GM19035 (cell line): ENCODE results near the gene HTR3A.
"Not testable (repeated sequence)": the region's sequence is repeated elsewhere in the genome, so short reads cannot be mapped to it uniquely, and the experiment has no call there.

Experiments
- ATAC-seq: cut with Tn5 transposase; IDR thresholded peaks from one replicate; pipeline ENCODE4 v1.9.1; 2021; ENCODE audit not compliant: unreplicated experiment

Gene HTR3A

GRCh38 chr11:113974741-113975470 lies at the start of gene HTR3A:
Gene HTR3A, plus strand, starts transcription at chr11:113975108. Its CDS starts 218 bp downstream, at chr11:113975326.
- no peak for ATAC-seq

GRCh38 chr11:113926273-113927197 lies 48.4 kb upstream of the HTR3A start:
- no peak for ATAC-seq

- ATAC-seq = no peak
Observed at GRCh38 chr11:113928311-113928710, 46.6 kb upstream of the HTR3A start.

- no peak for ATAC-seq
Observed at GRCh38 chr11:113932788-113933187, 42.1 kb upstream of the HTR3A start.

- ATAC-seq = not testable (repeated sequence)
Observed at GRCh38 chr11:113934193-113934592, 40.7 kb upstream of the HTR3A start.

GRCh38 chr11:113934761-113935160 lies 40.1 kb upstream of the HTR3A start:
- no peak for ATAC-seq

GRCh38 chr11:113935858-113936257 lies 39.0 kb upstream of the HTR3A start:
- ATAC-seq = no peak

- ATAC-seq = no peak
Observed at GRCh38 chr11:113937918-113938317, 37.0 kb upstream of the HTR3A start.

- no peak for ATAC-seq
Observed at GRCh38 chr11:113942256-113942655, 32.7 kb upstream of the HTR3A start.

GRCh38 chr11:113946162-113946561 lies 28.7 kb upstream of the HTR3A start:
- not testable (repeated sequence) for ATAC-seq

GRCh38 chr11:113947994-113948393 lies 26.9 kb upstream of the HTR3A start:
- ATAC-seq = no peak

GRCh38 chr11:113949891-113950290 lies 25.0 kb upstream of the HTR3A start:
- no peak for ATAC-seq

- no peak for ATAC-seq
Observed at GRCh38 chr11:113951537-113951936, 23.4 kb upstream of the HTR3A start.

- no peak for ATAC-seq
Observed at GRCh38 chr11:113952070-113952469, 22.8 kb upstream of the HTR3A start.

GRCh38 chr11:113952588-113952987 lies 22.3 kb upstream of the HTR3A start:
- ATAC-seq = no peak

- no peak for ATAC-seq
Observed at GRCh38 chr11:113954235-113954634, 20.7 kb upstream of the HTR3A start.

- ATAC-seq = no peak
Observed at GRCh38 chr11:113956986-113957385, 17.9 kb upstream of the HTR3A start.

- no peak for ATAC-seq
Observed at GRCh38 chr11:113960702-113961330, 14.1 kb upstream of the HTR3A start.

- ATAC-seq = no peak
Observed at GRCh38 chr11:113967361-113967760, 7.5 kb upstream of the HTR3A start.

GRCh38 chr11:113971506-113972195 lies 3.3 kb upstream of the HTR3A start:
- no peak for ATAC-seq

GRCh38 chr11:113977071-113977490 lies 2.2 kb downstream of the HTR3A start:
- no peak for ATAC-seq
